Activated T-cell treated with anti-CD3 and anti-CD28 coated beads, Interleukin-2, amount 50 U/mL, for 48 hours (primary cell): ENCODE results near the gene AHDC1.

Experiments used
- DNase-seq, 2 experiments: peaks; one replicate each; pipeline ENCODE4 v3.0.0-alpha.2; 2020

AHDC1 gene

DNA sequence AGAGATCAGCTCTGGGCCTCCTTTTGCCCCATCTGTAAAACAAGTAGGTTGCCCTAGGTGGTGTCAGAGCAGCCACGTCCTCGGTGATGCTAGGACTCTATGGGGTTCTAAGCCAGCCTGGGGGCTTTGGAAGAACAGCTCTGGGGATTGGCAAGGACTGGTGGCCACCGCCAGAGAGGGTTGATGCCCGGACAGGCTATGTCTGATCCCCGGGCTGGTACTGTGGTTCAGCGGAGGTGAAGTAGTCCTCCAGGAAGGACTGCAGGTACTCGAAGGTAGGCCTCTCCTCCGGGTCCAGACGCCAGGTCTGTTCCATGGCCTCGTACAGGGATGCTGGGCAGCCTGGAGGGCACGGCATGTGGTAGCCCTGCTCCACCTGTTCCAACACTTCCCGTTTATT is 8.8 kb upstream of the AHDC1 start:
- no peak for DNase-seq

DNA sequence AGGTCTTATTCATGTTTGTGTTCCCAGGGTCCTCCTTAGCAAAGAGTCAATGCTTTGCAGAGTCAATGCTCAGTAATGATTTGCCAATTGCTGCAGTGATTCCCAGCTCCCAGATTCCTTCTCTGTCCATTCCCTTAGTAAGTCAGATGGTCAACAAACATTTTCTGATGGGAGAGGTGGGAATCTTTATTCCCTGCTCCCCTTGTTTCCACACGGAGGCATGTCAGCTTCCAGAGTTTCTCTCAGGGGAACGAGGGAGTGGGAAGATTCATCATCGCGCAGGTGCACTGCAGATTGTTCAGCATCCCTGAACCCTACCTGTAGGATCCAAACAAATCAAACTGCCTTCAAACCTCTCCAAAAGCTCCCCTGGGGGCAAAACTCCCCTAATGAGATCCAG is 7.5 kb upstream of the AHDC1 start:
- no peak for DNase-seq

DNA sequence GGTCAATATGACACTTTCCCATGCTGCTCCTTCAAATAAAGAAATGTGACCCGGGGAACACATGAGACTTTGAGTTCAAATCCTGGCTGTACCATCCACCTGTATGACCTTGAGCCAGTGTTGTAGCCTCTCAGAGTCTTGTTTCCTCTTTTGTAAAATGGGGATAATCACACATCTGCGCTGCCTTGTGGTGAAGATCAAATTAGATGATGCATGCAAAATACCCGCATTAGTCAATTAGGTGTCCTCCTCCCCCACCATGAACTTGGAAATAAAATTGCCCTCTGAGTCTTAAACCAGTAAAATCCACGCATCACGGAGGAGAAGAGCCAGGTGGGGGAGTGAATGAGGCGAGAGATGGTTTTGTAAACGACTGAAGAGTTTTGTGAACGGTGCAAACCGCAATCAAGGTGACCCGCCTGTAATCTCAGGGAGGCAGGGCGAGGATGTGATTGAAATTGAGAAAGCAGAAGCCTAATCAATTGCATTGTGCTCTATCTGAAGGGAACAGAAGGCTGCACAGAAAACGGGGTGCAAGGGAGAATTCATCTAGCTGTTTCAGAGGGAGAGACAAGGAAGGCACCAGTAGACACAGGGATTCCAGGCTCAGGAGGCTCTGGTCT is 5.8 kb upstream of the AHDC1 start:
- no peak for DNase-seq

DNA sequence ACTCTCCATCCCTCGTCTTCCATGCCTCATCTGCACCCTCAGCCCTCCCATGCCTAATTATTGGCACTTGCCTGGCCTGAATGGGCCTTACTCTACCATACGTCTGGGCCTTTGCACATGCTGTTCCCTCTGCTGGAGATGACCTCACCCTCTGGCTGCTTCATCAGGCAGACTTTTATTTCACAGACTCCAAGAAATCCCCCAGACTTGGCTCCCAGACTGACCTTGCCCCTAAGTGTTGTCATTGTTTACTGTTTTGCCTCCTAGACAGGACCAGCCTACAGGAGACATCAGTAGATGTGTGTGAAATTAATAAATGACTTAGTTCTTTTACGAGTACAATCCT is 5.2 kb upstream of the AHDC1 start:
- DNase-seq = no peak

DNA sequence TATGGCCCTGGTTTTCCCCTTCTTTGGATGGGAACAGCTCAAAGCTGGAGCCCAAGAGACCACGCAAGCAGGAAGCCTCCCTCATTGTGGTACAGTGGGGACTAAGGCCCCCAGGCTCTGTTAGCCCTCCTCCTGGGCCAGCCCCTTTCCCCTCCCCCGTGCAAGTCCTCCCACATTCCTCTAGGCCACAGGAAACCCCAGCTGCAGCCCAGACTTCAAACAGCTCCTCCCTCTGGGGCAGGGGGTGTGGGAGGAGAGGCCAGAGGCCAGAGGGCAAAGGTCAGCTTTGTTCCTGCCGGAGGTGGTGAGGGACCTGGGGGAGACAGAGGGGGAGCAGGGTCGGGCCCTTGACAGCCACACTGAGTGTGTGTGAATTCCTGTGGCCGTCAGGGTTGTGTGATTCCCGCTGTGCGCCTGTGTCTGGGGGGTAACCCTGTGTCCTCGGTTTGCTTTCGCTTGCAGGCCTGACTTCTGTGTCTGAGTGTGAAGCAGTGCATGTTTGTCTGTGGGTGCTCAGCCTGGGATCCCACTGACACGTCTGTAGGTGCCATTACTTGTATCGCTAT is 3.4 kb upstream of the AHDC1 start:
- no peak for DNase-seq

DNA sequence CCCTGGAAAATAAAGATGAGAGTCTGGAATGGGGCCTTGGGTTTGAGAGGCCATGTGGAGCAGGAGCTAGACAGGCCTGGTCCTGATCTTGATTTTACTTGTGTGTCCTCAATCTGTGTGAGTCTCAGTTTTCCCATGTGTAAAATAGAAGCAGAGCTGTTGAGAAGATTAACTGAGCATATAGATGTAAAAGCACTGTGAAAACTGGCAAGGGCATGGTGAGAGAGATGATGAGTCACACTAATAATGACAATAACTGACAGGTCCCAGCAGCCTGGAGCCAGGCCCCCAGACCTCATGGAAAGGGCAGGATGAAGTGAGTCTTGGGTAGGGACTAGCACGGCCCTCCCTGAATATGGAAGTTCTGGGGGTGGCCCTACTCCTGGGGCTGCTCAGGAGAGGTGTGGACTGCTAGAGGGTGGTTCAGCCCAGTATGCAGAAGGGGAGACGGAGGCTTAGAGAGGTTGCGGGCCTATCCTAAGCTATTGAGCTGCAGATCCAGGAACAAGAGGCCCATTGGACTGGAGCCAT is 2.8 kb upstream of the AHDC1 start:
- no peak for DNase-seq

DNA sequence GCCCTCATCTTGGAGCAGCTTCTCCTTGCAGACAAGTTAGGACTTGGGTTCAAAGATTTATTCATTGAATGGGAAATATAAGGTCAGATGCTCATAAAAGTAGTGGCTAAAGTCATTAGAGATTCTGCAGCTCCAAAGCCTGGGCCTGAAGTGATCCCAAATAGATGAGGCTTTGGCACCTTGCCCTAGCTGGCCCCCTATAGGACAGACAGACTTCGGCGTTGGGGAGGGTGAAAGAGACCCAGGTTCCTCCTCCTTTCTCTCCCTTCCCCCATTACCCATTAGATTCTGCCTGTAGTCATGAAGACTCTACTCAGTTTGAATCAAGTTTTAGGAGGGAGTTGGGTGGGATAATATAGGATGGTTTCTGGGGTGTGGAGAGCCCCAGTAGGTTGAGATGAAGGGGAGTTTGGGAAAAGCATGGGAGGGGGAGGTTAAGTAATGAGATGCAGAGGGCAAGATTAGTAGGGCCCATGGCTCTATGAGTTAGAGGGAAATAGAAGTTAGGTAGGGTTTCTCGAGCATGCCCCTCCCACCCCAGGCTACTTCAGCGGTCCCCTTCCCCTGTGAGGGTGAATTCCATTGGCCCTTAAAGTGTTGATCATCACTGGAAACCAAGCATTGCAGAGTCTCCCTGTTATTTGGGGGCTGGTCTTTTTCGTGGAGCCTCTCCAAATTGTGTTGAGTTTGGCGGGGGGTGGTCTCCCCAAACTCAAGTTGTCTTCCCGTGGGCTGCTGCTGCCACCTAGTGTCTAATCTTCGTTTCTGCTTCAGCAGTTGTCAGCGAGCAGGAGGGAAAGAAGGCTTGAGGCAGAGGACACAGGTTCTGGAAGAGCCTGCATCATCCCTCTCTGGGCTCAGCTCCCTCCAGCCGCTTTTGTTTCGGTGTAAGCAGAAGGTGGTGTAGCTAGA is 2.1 kb upstream of the AHDC1 start:
- peak; percentile 78 to 79 for DNase-seq

DNA sequence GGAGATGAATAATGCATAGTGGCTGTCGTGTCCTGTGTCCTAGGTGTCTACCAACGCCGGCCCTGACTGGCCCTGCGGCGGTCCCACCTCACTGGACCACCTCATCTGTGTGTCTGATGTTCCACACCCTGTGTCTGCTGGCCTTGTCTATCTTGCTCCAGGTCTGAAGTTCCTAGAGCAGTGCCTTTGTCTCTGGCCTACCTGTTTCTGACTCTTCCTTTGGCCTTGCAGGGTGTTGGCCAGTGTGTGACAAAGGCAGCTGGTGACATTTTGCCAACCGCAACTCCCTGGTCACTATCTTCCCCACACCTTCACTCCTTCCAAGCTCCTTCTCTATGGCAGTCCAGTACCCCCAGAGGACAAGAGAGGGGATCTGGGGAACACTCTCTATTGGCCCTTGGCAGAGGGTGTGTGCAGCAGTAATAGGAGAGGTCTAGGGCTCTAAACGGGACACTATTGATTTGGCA is 1.4 kb upstream of the AHDC1 start:
- no peak for DNase-seq

DNA sequence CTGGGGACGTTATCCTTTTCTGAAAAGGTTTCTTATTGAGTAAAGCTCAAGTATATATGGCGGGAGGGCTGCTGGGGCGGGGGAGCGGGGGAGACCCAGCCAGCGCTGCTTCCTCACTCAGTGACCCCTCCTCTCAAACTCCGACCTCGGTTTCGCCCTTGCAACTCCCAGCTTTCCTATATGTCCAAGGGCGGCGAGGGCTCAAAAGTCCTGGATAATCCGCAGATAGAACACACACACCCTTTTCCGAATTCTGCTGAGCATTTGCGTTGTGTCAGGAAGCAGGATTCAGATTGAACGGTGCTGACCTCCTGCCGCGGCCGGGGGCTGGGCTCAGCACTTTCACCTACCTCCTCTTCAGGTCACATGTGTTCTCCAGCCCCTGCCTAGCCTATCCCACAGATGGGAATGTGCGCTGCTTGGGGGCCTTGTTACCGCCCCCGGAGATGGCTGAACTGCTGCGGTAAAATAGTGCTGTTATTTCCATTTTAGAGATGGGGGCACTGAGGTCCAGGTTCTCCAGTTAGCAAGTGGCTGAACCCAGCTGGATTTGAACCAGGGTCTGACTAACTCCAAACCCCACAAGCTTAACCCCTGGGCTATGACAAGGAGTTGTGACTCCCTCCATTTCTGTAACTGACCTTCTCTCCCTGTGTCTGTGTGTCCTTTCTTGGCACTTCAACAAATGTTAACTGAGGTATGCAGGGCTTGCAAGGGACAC is 795 bp upstream of the AHDC1 start:
- no peak for DNase-seq

DNA sequence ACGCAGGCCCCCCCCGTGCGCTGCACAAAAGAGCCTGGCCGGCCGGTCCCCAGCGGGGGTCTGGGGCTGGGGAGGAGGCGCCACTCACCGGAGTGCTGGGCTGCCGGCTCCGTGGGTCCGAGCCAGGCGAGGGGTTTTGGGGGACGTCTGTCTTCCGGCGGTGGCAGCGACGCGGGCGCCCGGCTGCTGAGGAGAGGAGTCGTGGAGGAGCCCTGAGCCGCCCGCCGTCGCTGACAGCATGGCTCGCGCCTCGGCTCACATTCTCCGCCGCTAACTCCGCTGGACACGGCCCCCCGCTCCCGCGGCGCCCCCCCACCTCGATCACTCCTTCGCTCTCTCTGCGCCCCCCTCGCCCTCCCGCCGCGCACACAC is 649 bp downstream of the AHDC1 start:
- peak in 1 of 2 experiments; percentile 60 for DNase-seq

DNA sequence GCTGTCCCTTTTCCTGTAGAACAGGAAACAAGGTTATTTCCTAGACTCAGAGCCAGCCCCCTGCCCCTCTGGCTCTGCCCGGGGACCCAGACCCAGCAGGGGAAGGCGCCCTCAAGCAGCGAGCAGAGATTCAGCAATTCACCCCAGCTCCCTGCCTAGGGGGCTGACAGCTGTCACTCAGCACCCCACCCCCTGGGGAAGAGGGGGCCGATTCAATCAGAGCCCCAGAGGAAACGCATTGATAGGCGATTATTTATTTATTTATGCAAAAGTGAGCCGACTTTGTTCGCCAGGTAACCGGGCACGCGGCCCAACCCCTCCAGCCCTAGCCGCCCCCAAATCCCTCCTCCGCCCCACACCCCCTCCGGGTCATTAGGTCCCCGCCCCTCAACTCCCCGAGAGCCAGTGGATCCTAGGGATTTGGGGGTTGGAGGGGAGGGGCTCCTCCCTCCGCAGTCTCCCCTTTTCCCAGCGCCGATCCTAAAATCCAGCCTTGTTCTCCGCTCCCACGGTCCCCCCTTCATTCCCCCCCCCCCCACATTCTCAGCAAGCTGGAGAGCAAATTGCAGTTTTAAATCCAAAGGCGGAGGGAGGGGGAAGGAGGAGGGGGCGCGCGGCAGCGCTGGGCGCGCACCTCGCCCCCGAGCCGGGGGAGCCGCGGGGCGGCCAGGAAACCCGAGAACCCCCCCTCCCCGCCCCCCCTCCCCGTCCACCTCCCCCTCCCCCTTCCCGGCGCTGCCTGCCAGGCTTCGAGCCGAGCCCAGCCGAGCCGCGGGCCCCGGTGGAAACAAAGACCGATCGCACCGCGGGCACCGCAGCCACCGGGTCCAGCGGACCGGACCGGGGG is 1.3 kb downstream of the AHDC1 start:
- DNase-seq = peak in 1 of 2 experiments; percentile 35

DNA sequence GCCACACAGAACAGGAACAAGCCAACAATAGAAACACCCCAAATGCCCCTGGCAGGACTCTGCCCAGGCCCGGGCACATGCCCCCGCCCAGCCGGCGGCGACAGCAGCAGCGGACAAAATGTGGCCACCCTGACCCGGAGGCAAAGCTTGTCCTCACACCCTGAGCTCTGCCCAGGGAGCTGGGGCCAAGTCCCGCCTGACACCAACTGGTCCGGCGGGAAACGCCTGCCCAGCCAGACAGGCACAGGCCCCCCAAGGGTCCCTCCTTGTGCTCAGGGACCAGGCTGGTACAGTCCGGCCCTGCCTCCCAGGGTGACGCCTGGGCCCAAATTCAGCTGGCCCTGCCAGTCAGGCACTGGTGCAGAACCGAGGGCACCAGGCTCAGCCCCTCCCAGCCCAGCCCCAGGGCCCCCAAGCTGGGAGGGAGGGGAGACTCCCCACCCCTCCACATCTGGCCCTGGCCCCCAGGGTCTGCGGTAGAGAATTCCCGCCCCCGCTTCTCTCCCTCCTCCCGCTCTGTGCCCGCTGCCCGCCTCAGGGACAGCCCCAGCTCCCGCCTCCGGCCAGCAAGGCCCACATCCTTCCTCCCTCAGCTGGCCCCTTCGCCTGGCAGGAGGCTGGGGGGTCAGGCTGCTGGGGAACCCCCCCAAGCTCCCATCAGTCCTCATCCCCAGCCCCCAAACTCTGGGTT is 2.0 kb downstream of the AHDC1 start:
- no peak for DNase-seq

DNA sequence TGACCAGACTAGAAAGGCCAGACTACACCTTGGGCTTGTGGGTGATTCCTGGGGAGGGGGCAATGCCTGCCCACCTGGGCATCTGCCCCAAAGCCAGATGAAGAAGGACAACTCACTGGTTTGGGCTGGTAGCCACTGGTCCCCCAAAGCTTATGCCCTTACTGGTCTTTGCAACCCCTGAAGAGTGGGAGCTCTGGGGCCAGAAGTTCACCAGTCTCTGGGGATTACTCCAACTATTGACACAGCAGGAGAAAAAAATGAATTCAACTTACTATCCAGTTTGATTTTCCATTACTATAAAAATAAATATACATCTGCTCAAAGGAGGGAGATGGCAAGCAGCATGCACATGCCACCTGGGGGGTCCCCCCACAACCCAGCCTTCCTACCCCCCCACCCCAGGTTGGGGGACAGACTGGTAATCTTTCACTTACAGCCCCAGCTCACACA is 2.6 kb downstream of the AHDC1 start:
- DNase-seq = no peak

DNA sequence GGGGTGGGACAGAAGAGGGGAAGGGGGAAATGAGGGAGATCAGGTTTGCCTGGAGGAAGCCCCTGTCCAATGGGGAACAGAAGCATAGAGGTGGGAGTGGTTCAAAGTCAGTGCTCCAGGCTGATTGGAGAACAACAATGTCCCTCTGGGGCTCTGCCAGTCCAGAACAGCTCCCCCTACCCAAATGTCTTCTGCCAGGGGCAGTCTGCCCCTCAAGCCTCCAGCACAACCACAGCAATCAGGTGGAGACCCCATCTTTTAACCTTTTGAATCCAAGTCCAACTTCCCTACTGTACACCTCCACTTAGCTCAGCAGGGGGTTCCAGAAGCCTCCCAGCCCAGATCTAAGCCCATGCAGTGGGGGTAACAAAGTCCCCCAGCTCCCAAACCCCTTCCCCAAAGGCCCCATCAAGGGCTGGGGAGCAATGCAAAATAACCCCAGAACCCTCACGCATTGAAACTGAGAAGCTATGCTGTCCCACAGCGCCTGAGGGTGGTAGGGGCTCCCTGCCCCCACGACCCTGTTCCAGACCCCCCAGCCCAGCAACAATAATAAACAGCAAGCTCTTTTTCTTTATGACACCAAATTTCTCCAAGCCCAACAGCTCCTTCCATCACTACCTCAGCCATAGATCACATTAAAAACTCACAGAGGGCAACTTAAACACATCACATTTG is 3.3 kb downstream of the AHDC1 start:
- DNase-seq = no peak

DNA sequence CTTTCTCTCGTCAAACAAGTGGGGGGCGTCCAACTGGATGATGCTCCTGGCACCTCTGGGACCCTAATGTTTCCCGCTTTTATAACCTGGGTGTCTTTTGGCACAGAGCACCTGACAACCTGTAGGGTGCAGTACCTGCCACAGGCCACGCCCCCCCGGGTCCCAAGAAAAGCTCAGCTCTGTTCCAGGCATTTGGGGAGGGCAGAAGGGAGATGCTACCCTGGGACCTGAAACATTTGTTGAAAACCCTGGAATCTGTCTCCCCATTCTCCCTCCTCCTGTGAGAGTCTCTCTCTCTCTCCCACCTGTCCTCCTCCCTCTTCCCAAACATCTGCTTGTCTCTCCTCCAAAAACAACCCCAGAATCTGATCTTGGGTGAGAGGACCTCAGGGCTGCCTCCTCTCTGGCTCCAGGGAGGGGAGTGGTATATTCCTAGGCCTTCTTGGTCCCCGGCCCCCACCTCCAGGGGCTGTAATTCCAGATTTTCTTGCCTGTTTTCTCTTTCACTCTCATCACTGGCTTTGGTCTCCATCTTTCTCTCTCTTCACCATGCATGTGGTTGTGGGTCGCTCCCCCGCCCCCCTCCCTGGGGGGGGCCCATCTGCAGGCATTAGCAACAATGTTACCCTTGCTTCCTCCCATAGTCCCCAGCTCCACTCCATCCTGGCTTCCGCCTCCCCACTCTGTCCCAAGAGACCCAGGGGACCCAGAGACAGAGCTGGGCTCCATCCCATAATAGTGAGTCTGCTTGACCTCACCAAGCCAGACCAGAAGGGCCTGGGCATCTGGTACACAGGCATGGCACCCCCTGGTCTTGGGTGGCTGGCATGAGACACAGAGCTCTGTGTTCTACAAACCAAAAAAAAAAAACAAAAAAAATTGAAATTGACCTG is 4.1 kb downstream of the AHDC1 start:
- no peak for DNase-seq

DNA sequence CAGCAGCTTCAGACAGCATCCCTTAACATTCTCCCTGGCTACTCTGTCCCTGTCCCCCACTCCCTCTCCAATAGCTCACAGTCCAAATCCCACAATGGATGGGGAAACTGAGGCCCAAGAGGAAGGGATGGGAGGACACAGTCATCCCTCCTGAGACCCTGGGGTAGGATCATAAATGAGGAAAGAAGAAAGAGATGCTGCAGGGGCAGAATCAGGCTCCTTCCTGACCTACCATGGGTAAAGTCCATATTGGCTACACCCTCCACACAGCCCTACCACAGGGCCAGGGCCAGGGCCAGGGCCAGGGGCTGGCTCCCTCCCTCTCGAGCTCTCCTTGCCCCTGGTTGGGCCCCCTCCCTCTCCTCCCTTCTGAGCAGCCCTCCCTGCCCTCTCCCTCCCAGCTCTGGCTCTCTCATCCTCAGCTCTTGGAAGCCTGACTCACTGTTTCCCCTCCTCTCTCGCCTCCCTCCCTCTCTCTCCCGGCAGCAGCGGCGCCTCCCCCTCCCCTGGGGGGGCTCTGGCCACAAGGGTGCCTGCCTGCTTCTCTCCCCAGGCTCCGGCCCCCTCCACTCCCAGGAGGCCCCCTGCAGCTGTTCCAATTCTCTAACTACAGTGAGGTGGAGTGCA is 4.9 kb downstream of the AHDC1 start:
- DNase-seq = peak; percentile 61 to 67

DNA sequence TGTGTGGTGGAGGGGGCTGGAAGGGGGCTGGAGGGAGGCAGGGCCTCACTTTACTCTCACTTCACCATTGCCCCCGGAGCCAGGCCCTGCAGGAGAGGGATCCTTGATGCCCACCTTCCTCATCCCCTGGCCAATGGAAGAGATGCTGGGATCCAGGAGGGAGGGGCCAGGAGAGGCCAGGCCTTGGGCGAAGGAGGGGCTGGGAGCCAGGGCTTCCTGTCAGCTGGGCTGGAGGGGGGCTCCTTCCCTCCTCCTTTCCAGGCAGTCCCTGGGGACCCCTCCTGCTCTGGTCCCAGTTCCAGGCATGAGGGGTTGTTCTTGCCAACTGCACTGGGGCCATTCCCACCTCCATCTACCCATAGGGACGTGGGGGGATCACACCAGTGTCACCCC is 5.7 kb downstream of the AHDC1 start:
- DNase-seq = no peak

DNA sequence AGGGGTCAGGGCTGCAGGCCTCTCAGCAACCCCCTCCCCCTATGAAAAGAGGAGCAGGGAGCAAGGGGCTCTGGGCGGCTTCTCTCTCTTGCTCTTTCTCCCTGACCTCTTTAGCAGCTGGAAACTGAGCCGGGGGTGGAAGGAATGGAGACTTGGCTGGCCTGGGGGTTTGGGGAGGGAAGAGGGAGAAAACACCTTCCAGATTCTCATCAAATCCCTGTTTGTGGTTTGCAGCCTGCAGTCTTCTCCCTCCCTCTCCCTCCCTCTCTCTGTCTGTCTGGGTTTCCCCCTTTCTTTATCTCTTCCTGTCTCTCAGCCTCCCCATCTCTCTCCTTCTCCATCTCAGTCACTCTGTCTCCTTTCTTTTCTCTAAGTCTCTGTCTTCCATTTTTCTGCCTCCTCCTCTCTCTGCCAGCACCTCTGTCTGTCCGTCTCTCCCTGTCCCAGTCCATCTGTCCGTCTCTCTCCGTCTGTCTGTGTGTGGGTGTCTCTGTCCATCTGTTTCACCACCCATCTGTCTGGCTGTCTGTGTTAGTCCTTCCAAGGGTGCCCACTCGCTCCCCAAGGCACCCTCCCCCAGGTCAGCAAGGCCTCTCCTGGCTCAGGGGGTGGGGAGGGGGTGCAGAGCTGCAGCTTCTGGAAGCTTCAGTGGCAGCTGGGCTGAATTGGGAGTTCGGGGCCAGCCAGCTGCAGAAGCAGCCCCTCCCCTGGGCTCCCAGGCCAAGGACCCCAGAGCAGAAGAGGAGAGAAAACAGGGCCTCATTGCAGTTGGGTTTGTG is 6.2 kb downstream of the AHDC1 start:
- DNase-seq = no peak

DNA sequence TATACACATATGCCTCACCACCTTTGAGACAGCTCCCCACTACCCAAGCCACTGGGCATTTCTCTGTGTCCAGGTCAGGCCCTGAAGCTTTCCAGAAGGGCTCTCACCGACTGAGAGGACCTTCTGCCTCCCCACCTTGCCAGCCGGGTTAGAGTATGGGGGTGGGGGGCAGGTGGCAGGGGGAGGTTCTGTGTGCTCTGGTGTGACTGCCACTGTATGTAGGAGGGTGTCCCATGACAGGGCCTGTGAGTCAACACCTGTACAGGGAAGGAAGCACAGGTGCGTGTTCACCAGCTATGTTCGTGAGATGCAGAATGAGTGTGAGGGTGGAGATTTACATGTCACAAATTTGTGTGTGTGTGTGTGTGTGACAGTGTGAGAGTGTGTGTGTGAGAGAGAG is 7.0 kb downstream of the AHDC1 start:
- no peak for DNase-seq
